Measurements from ENCODE around the gene CFAP157. TPM values are rescaled to one million over a fixed set of nuclear protein-coding genes. Genes with fewer than 3 reads are reported as not detected.

CFAP157 gene
- total and polyA plus RNA-seq, 8 donors = 0.35 to 12.6 (median 8.4) TPM

DNA sequence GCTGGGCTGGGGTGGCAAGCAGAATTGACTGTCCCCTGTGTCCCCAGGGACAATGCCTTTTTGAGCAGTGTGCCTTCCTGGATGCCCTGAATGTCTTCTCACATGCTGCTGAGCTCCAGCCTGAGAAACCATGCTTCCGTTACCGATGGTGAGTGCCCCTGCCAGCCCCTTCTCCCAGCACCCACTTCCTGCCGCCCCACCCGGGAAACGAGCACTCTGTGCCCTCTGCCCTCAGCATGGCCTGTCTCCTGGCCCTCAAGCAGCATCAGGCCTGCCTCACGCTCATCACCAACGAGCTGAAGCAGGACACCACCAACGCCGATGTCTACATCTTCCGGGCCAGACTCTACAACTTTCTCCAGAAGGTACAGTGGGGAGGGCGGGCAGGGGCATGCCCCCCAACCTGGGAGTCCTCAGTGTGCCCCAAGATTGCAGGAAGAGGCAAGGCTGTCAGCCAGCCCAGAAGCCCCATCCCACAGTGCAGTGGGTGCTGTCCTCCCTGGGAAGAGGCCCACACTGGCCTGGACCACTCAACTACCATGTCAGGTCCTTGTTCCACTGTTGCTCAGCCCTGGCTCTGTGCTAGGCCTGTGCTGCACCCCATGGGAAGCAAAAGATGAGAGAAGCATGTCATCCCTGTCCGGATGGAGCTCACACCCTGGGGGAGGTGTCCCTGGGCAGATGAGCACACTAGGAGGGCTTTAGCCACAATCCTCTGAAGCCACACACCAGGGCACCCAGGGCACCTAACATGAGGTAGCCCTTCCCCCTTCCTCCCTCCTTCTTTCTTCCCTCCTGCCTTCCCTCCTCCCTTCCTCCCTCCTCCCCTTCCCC lies 13.5 kb downstream of the CFAP157 start:
- no peak for DNase-seq
- Histone ChIP-seq H3K27ac (no peak overlapping the region), H3K27me3 (no peaks in the 10 kb centered on the region), H3K9me3 (no peaks in the 10 kb centered on the region), H3K4me3 (no peak overlapping the region), H3K36me3 (no peaks in the 10 kb centered on the region), H3K4me1 (peaks cover 7 to 13% of the 10 kb centered on the region in 2 donors)
- ATAC-seq = no peak
- intact Hi-C loops (cut with DNase I) = no loop called here
- TF ChIP-seq, protein P1, sequence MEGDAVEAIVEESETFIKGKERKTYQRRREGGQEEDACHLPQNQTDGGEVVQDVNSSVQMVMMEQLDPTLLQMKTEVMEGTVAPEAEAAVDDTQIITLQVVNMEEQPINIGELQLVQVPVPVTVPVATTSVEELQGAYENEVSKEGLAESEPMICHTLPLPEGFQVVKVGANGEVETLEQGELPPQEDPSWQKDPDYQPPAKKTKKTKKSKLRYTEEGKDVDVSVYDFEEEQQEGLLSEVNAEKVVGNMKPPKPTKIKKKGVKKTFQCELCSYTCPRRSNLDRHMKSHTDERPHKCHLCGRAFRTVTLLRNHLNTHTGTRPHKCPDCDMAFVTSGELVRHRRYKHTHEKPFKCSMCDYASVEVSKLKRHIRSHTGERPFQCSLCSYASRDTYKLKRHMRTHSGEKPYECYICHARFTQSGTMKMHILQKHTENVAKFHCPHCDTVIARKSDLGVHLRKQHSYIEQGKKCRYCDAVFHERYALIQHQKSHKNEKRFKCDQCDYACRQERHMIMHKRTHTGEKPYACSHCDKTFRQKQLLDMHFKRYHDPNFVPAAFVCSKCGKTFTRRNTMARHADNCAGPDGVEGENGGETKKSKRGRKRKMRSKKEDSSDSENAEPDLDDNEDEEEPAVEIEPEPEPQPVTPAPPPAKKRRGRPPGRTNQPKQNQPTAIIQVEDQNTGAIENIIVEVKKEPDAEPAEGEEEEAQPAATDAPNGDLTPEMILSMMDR (IDR thresholded peaks at IDR 0.05) = no peak

DNA sequence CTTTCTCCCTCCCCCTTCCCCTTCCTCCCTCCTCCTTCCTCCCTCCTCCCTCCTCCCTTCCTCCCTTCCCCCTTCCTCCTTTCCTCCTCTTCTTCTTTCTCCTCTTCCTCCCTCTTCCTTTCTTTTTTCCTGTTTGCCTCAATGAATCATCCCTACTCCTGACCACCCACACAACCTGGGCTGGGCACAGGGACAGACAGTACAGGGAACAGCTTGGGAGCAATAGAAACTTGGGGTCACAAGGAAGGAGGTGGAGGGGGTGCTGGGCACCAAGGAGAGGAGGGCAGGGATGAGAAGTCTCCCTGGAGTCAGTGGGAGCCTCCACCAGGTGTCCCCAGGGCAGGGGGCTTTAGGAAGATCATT lies 14.1 kb downstream of the CFAP157 start:
- DNase-seq (no peak), ATAC-seq (no peak)
- TF ChIP-seq, protein P1 (IDR thresholded peaks at IDR 0.05) = no peak
- Histone ChIP-seq H3K4me1 (peaks cover 7 to 13% of the 10 kb centered on the region in 2 donors), H3K27ac (no peak overlapping the region), H3K27me3 (no peaks in the 10 kb centered on the region), H3K4me3 (no peak overlapping the region), H3K36me3 (no peaks in the 10 kb centered on the region), H3K9me3 (no peaks in the 10 kb centered on the region)
- intact Hi-C loops (cut with DNase I) = no loop called here

DNA sequence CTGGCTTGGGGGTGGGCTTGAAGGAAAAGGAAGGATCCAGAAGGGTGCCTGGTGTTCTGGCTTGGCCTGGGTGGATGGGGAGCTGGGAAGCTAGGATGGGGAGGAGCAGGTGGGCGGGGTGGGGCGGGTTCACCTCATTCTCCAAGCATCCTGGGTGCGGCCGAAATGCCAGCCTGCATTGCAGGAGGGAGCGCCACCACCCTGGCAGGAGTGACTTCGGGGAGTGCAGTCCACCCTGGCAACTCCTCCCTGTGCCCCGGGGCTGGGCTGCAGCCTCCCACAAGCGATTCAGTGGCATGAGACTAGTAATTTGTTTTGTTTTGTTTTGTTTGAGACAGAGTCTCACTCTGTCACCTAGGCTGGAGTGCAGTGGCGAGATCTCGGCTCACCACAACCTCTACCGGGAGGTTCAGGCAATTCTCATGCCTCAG lies 14.6 kb downstream of the CFAP157 start:
- H3K9me3 ChIP-seq = no peaks in the 10 kb centered on the region
- intact Hi-C loops (cut with DNase I) = no loop called here
- no peak overlapping the region for H3K4me3 ChIP-seq
- no peak for ATAC-seq
- H3K27ac ChIP-seq = no peak overlapping the region
- no peak for DNase-seq
- peaks cover 3 to 8% of the 10 kb centered on the region in 2 donors for H3K4me1 ChIP-seq
- TF ChIP-seq, protein P1 (IDR thresholded peaks at IDR 0.05) = no peak
- no peaks in the 10 kb centered on the region for H3K36me3 ChIP-seq
- H3K27me3 ChIP-seq = no peaks in the 10 kb centered on the region

DNA sequence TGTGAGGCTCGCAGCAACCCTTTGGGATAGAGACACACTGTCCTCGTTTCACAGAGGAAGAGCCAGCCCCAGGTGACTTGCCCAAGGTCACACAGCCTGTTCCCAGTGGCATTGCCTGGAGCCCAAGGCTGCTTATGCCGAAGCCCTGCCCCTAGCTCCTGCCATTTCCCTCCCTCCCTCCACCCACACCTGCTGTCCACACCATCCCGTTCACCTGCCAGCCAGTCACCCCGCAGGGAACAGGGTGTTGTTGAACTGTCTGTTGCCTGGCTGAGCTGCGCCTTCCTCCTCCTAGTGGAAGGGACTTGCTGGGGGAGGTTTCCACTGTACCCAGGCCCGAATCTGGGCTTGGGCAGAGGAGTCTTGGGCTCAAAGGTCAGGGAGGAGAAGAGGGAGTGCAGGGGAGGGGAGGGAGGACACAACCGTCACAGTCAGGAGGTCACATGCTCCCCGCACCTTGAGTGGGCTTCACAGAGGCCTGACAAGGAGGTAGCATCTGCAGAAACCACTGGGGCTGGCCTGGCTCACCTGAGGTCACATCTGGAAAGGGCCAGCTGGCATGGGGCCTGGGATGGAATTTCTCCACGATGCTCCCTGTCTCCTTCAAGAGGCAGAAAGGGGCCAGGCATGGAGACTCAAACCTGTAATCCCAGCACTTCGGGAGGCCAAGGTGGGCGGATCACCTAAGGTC lies 15.4 kb downstream of the CFAP157 start:
- H3K27me3 ChIP-seq = no peaks in the 10 kb centered on the region
- TF ChIP-seq, protein P1 (IDR thresholded peaks at IDR 0.05) = no peak
- ATAC-seq (no peak), DNase-seq (no peak)
- H3K36me3 ChIP-seq = no peaks in the 10 kb centered on the region
- H3K4me1 ChIP-seq = peaks cover 3 to 8% of the 10 kb centered on the region in 2 donors
- no peak overlapping the region for H3K4me3 ChIP-seq
- no peaks in the 10 kb centered on the region for H3K9me3 ChIP-seq
- intact Hi-C loops (cut with DNase I) = no loop called here
- H3K27ac ChIP-seq = no peak overlapping the region

DNA sequence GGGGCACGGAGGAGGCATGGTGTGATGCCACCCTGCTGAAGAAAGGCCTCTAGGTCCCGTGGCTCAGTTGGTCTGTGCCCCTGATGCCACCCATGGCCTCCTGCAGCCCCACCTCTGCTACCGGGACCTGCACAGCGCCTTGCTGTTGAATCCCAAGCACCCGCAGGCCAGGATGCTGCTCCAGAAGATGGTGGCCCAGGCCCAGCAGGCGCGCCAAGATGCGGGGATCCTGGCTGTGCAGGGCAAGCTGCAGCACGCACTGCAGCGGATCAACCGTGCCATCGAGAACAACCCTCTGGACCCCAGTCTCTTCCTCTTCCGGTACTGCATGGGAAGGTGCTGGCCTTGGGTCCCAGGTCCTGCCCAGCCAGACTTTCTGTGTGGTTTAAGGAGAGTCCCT lies 16.2 kb downstream of the CFAP157 start:
- DNase-seq (no peak), ATAC-seq (no peak)
- TF ChIP-seq, protein P1 (IDR thresholded peaks at IDR 0.05) = no peak
- H3K4me3 ChIP-seq = no peak overlapping the region
- H3K27me3 ChIP-seq = no peaks in the 10 kb centered on the region
- no peaks in the 10 kb centered on the region for H3K36me3 ChIP-seq
- intact Hi-C loops (cut with DNase I) = no loop called here
- no peaks in the 10 kb centered on the region for H3K9me3 ChIP-seq
- H3K4me1 ChIP-seq = peaks cover 3 to 8% of the 10 kb centered on the region in 2 donors
- H3K27ac ChIP-seq = no peak overlapping the region

All from left lung (tissue), 10 donors.